Stimulated activated CD8-positive, alpha-beta memory T cell treated with anti-CD3 and anti-CD28 coated beads, Interleukin-15, amount 100 ng/mL, for 1 hour (primary cell): ENCODE results near the gene FLNB.
"Not testable (repeated sequence)": the region's sequence is repeated elsewhere in the genome, so short reads cannot be mapped to it uniquely, and the experiment has no call there.

Experiments
- DNase-seq: peaks from one replicate; pipeline ENCODE4 v3.0.0-alpha.2; 2020; ENCODE audit warnings: low read depth

FLNB gene

DNA sequence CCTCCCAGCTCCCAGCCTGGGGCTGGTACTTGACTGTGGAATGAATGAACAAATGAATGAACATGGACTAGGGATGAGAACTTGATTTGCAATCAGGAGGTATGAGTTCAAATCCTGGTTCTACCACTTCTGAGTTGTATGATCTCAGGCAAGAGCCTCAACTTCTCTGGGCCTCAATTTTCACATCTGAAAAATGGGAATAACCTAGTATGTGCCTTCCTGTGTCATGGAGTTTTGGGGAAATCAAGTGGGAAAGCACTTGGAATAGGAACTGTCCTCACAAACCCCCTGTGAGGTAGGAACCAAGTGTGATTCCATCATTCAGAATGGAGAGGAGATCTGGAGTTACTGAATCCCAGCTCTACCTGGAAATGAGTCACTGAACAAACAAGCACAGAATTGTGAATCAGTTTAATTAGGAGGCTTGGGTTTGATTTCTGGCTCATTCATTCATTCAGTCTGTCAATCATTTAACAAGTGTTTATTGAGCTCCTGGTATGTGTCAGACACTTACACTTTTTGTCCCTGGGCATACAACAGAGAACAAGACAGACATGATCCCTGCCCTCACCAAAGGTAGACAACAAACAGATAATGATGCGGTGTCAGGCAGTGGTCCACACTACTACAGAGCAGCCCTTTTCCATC is 172.8 kb downstream of the FLNB start:
- DNase-seq: no peak

DNA sequence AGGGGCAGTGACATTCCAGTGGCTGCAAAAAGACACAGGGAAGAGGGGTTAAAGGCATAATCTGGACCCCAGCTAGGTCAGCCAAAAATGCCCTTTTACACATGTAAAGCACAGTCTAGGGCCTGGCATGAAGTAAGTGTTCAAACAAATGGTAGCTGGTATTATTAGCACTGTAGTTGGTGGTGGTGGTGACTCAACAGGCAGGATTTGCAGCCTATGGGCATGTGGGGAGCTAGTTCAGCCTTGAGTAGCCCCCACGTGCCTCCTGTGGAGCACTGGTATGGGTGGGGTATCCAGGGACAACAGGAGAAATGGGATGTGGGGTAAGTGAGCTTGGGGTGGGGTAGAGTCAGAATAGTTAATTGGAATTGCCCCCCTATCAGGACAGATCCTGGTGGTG is 175.0 kb downstream of the FLNB start:
- no peak for DNase-seq

DNA sequence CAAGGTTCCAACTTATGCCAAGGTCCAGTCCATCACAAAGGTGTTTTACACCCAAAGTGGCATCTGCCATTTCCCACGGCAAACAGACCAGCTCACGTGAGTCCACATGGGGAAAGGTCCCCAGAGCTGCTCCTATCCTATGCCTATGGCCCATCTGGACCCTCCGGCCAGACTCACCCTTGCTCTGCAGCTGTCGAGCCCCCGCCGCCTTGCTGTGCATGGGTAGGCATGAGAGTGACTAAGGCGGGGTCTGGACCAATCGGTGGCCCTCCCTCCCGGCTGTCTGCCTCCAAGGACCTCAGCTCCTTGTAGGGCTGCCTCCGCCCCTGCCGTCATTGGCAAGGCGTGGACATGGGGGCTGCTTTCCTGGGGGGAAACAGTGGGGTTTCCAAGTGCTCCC is 175.7 kb downstream of the FLNB start:
- DNase-seq: no peak

DNA sequence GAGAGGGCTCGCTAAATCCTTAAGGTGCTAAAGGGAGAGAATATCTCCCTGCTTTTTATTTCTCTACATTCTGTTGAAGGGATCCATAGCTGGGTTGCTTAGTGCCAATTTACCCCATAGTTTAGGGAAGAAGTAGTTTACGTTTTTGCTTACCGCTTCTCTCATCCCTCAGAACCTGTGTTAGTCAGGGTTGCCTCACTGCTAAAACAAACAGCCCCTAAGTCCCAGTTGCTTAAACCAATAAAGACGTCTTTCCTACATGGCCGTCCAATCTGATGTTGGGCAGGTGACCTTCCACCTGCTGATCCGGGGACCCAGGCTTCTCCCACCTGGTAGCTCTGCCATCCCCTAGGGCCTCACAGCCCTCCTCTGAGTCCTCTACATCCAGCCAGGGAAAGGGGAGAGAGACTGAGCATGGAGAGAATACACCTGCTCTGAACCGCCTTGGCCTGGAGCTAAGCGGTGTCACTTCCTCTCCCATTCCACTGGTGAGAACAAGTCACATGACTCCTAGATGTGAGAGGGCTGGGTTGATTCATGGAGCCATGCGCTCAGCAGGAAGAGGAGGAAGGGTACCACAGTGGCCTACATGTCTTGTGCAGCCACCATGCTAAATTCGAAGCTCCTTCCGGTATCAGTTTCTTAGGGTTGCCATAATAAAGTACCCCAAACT is 176.2 kb downstream of the FLNB start:
- DNase-seq: no peak

DNA sequence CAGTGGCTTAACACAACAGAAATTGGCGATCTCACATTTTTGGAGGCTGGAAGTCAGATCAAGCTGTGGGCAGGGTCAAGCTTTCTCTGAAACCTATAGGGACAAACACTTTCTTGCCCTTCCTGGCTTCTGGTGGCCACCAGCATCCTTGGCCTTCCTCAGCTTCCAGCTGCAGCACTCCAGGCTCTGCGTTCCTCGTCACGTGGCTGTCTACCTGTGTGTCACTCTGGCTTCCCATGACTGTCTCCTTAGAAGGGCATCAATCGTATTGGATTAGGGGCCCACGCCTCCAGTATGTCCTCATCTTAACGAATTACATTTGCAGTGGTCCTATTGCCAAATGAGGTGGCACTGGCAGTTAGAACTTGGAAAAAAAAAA is 176.7 kb downstream of the FLNB start:
- no peak for DNase-seq

DNA sequence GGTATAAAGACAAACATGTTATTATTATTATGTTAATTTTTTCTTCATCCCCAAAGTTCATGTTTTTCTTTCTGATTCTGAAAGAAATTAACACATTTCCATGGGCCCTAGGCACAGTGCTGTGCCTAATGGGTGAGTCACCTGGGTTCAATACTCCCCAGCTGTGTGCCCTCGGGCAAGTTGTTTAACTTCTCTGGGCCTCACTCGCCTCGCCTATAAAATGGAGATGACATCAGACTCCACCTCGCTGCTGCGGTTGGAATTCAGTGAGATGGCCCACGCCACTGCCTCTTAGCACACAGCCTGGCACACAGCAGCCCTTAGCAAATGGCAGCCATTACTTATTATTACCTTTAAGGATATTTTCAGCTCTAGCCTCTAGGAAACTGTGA is 179.9 kb downstream of the FLNB start:
- DNase-seq: no peak

DNA sequence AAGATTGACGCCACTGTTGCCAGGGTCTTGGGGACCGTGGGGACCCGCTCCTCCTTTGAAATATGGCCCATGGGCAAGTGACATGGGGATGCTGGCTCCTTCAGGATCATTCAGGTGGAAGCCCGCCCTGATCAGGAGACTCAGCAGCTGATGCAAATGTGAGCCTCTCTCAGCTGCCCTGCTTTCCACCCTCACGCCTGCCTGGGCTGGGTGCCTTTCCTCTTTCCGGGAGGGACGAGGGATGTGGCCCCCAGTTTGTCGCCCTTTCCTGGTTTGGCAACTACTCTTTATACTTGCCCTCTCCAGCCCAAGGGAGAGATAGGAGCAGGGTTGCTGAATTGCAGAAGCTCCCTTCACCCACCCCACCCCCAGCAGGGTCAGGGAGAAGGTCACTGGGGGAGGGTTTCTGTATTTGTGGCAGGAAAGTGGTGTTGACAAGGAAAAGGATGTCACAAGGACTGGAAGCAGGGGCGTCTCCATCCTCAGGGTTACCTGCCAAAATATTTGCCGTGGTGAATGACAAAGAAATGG is 180.8 kb downstream of the FLNB start:
- DNase-seq: no peak

DNA sequence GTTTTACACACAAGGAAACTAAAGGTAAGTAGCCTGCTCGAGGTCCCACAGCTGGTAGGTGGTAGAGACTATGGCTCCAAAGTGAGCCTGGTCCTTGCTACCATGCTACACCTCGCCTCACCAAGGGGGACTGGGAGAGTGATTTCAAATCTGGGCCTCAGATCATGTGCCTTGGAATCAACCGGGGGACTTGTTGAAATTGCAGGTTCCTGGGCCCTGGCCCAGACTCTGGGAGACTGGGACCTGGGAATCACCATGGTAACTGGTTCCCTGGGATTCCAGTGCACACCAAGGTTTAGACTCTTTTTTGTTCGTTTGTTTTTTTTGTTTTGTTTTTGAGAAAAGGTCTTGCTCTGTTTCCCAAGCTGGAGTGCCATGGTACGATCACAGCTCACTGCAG is 181.5 kb downstream of the FLNB start:
- no peak for DNase-seq

DNA sequence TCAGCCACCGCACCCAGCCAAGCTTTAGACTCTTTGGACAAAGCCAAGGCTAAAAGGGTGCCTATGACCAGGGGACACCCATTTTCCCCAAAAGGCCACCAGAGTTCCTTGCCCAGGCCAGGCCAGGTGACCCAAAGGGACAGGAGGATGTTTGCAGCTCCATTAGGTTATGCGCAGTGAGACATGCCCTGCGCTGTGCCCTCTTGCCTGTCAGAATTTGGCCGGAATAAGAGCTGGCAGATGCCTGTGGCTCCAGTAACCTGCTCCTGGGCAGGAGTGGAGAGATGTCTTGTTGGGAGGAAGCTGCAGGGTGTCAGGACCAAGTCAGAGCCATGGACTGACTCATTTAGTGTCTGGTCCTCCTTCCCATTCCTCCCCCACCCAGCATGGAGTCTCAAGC is 182.1 kb downstream of the FLNB start:
- no peak for DNase-seq

DNA sequence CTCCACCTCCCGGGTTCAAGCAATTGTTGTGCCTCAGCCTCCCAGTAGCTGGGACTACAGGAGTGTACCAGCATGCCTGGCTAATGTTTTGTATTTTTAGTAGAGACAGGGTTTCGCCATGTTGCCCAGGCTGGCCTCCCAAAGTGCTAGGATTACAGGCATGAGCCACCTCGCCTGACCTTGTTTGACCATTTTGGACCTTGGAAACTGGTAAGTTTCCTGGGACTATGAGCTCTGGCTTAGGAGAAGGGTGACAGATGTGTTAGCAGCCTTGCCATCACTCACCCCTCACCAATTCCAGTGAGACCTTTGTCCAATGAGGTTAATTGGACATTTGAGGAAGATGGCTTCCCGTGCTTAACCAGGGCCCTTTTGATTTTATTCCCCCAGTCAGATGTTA is 182.7 kb downstream of the FLNB start:
- DNase-seq: no peak

DNA sequence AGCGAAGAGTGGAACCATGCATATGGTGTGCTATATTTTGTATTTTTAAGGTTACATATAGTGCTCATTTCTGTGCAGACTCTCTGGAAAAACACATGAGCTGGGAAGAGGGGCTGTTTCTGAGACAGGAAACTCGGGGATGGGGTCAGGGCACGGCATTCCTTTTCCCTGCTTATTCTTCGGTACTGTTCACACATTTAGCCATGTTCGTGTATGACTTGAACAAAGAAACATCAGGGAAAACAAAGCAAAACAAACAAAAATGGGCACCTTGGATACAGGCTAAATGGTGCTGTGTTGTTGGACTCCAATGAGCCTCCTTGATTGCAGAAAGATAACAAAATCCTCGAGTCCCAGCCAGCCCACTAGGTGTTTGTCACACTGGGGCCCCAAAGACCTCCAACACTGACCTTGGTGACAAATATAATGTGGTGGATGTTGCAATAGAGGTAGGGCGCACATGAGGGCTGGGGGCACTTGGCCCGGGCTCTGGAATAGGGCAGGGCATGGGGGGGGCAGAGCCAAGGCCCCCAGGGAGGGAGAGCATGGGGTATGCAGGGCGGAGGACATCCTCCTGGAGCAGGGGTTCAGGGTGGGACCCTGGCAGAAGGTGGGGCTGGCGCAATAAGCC is 183.3 kb downstream of the FLNB start:
- no peak for DNase-seq

DNA sequence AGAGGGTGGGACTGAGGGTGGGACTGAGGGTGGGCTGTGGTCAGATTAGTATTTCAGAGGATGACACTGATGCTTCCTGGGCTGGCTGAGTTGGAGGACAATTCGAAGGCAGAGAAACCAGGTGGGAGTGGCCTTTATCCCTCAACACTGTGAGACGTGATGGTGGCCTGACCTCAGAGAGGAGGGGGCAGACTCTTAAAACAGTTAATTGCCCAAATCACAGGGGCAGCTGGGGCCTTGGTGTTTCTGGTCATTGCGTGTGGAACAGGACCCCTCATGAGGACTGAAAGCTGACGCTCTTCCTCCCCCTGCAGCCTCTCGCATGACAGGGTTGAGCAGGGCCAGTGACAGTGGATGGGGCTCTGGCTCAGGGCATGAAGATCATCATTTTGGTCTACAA is 183.8 kb downstream of the FLNB start:
- DNase-seq: no peak

DNA sequence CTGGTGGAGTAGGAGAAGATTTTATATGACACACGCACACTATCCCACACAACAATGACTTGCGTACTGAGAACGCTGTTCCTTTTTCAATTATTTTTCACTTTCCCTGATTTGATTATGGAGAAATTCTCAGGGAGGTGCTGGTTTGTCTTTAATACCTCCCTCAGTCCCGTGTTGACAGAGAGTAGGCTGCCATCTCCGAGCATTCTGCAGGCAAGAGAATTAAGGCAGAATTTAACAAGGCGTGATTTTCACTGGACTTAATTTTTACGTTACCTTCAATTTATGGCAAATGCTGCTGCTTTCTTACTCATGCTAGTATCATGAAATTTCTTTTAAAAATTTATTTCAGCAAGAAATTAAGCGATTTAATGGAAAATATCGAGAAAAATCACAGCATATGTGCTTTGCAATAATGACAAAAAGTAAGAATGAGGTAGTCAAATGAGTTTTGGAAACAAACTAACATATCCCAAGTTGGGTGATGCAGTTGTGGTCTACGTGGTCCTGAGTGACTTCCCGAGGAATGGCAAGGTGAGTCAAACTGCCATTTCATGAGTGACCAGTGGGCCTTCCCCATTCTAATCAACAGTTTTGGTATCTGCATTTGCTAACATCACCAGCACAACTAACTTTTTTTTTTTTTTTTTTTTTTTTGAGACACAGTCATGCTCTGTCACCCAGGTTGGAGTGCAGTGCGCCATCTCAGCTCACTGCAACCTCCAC is 185.6 kb downstream of the FLNB start:
- DNase-seq: no peak

DNA sequence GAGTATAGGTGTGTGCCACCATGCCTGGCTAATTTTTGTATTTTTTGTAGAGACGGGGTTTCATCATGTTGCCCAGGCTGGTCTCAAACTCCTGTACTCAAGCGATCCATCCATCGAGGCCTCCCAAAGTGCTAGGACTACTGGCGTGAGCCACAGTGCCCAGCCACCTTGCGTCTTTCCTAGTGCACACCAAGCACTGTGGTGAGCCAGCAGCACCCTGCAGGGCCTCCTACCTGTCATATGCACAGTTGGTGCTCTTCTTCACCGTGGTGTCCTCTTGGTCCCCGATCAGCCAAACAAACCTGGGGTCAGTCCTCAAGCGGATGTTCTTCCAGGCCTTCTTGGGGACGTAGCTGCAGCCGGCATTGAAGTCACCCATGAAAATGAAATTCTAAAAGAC is 189.4 kb downstream of the FLNB start:
- DNase-seq: no peak

DNA sequence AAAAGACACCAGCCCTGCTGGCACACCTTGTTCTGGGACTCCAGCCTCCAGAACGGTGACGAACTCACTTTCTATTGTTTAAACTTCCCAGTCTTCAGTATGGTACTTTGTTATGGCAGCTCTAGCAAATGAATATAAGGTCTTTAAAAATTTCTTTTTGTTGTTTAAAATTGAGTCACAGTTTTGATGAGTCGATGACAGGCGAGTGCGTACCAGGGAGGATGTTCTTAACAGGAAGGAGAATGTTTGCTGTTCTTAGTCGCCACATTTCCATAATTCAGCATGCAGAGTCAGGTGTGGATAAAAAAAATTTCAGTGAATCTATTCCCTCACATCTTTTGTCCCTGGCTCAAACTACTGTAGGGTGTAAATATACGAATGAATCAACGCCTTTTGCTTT is 190.1 kb downstream of the FLNB start:
- DNase-seq: no peak

DNA sequence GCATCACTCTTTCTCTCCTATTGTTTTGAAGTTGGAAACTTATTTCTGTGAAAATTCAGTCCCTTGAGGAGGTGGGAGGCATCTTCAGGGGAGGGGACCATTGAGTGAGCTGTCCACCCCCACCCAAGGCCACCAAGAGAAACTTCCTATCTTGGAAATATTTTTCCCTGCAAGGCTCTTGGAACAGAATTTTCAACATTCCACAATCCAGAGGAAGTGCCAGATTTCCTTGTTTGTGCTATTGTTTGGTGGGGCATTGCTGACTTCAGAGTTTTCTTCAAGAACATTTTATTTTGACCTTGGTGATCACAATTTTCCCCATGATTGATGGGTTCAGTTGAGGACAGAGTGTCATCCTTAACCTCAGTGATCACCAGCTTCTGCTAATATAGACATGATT is 190.6 kb downstream of the FLNB start:
- no peak for DNase-seq

DNA sequence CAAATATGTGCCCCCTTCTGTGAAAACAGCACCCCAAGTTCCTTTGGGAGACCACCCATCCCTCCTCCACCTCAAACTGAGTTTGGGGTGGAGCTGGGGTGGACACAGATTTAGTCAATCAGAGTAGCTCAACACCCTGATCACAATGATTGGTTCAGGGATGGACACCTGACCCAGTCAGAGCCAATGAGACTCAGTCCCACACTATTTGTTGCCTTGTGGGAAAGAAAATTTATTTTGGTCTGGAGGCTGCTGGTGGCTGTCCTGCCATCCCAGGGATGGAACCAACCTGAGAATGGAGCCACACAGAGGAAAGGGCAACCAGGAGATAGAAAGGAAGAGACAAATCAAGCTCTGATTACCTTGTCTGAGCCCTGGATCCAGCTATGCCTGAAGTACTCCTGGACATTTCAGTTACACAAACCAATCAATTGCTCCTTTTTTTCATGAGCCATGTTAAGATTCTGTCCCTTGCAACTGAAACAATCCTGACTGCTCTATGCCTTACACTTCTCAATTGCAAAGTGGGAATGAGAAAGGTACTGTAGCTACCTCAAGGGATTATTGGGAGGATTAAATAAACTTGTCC is 192.0 kb downstream of the FLNB start:
- no peak for DNase-seq

DNA sequence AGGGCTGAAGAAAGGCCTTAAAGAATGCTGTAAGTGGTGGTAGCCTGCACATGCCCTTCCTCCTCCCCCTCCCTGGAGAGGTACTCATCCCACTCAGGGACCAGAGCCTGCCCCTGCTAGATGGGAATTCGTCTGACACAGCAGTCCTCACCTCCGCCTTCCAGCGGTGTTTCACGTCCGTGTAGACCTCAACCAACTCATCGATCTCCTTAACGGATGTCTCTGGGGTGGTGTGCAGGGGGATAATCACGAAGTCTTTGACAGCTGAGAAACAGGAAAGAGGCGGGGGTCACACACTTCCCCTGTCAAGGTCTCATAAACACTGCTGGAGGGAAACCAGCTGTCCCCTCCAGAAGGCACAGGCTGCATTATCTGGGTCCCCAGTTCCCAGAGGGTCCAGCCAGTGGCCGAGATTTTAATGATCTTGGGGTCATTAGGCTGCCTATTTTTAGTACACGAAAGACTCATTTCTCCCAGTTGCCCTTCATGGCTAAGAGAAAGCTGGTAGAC is 192.7 kb downstream of the FLNB start:
- DNase-seq: no peak

DNA sequence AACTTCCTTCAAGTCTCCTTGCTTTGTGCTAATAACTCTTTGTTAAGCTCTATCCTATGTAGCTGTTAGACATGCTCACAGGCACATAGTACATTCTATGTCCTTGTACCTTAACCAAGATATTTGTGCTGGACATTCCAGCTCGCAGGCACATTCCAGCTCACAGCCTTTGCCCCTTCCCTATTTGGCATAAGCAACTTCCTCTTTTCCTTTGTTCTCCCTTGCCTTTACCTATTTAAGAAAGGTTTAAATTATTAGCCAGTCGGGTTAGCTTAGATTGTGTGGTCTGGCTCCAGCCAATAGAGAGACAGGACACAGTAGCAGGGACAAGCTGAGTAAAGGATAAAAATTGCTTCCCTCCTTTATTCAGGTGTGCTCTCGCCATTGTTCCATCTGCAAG is 193.2 kb downstream of the FLNB start:
- not testable (repeated sequence) for DNase-seq

DNA sequence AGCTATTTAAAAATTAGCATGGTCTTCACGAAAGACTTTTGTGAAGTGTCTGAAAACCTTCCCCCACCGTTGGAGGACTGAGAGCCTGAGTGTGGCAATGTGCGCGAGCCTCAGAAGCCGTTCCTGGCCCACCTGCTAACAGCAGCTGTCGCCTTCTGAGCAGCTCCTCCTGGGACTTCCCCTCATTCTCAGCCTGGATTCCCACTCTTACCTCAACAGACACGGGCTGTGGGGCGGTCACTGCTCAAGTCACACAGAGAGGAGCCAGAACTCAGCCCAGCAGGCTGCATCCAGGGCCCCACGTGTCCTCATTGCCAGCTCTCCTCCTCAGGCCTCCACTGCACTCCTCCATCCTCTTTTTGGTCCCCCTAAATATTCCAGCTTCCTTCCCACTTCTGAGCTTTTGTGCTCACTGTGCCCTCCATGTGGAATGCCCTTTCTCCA is 194.7 kb downstream of the FLNB start:
- no peak for DNase-seq

DNA sequence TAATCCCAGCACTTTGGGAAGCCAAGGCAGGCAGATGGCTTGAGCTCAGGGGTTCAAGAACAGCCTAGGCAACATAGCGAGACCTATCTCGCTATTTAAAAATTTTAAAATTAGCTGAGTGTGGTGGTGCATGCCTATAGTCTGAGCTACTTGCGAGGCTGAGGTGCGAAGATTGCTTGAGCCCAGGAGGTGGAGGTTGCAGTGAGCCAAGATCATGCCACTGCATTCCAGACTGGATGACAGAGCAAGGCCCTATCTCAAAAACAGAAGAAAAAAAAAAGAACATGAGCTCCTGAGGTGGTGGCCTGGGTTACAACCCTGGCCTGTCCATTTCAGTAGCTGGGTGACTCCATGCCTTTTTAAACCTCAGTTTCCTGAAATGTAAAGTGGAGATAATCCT is 195.3 kb downstream of the FLNB start:
- no peak for DNase-seq

DNA sequence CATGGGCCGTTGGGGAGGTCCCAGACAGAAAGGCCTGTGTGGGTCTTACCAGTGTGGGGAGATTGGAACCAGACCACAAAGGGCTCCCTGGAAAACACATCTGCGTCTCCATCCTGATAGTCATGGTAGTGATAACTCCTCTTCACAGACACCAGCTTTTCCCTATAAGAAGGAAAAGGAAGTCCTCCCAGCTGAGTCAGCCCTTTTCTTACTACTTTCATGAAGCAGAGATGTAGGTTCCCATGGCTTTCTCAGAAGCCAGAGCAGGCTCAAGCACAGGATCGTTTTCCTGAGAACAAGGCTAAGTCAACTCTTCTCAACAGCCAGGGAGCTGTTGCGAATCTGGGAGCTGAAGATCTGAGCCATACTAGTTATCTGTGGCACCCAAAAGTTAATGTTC is 196.5 kb downstream of the FLNB start:
- no peak for DNase-seq
